Mammary epithelial cell (primary cell): ENCODE results near the gene RELCH.

Experiments used
- EZH2 ChIP-seq: IDR thresholded peaks from 2 replicates; pipeline ENCODE4 v1.6.1; 2012; ENCODE audit warnings: low read length, inconsistent platforms, borderline replicate concordance
- TF ChIP-seq, protein P1 (sequence below), 2 donors: IDR thresholded peaks in 1 of 2; conservative IDR thresholded peaks in 1 of 2; 2 replicates each; pipeline ENCODE4 v1.5.1; 2011 to 2012; ENCODE audit warnings: inconsistent platforms in 2 of 2, low read length in 2 of 2, mild to moderate bottlenecking in 2 of 2, control low read depth in 1 of 2, low read depth in 1 of 2; ENCODE audit not compliant: insufficient read depth in 1 of 2; ENCODE audit errors: extremely low read depth in 1 of 2

DNA sequence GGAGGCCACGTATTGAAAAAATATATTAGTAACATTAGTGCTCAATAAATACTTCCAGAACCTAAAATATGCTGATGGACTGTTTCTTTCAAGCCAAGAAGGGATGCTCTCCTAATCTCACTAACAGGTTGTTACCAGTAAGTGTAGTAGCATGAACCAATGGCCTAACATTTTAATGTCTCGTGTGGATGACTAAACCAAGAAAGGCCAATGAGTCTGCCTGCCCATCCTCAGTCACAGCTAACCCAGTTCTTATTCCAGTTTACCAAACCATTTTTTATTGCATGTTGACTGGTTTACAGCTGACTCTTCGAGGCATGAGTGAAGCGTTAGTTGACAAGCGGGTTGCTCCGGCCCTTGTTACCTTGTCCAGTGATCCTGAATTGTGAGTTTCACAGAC lies 93.0 kb downstream of the RELCH start:
- TF ChIP-seq, protein P1, sequence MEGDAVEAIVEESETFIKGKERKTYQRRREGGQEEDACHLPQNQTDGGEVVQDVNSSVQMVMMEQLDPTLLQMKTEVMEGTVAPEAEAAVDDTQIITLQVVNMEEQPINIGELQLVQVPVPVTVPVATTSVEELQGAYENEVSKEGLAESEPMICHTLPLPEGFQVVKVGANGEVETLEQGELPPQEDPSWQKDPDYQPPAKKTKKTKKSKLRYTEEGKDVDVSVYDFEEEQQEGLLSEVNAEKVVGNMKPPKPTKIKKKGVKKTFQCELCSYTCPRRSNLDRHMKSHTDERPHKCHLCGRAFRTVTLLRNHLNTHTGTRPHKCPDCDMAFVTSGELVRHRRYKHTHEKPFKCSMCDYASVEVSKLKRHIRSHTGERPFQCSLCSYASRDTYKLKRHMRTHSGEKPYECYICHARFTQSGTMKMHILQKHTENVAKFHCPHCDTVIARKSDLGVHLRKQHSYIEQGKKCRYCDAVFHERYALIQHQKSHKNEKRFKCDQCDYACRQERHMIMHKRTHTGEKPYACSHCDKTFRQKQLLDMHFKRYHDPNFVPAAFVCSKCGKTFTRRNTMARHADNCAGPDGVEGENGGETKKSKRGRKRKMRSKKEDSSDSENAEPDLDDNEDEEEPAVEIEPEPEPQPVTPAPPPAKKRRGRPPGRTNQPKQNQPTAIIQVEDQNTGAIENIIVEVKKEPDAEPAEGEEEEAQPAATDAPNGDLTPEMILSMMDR (conservative IDR thresholded peaks at IDR 0.05 in 1 of 2, IDR thresholded peaks at IDR 0.05 in 1 of 2; ENCODE audit: extremely low read depth in 1 of 2, insufficient read depth in 1 of 2, low read depth in 1 of 2, low read length in 2 of 2): no peak
- TF ChIP-seq EZH2: no peak
